ENCODE measurements around the gene PCDHA6. TPM values are rescaled to one million over a fixed set of nuclear protein-coding genes. Genes with fewer than 3 reads are reported as not detected.
"Not testable (repeated sequence)": the region's sequence is repeated elsewhere in the genome, so short reads cannot be mapped to it uniquely, and the experiment has no call there.

PCDHA6 gene
- polyA plus RNA-seq, 3 donors = 0.25 to 0.37 (median 0.32) TPM

GRCh38 chr5:140821375-140822280 is 6.1 kb upstream of the PCDHA6 start, which contains the start of gene PCDHA5:
TSS of gene PCDHA5 (plus strand) at chr5:140821613.
- DNase-seq = no peak

GRCh38 chr5:140822281-140822629 is 5.5 kb upstream of the PCDHA6 start:
- no peak for DNase-seq

GRCh38 chr5:140822969-140823368 is 4.8 kb upstream of the PCDHA6 start:
- not testable (repeated sequence) for DNase-seq

- no peak for DNase-seq
These were observed 4.3 kb upstream of the PCDHA6 start for GRCh38 chr5:140823475-140823874.

GRCh38 chr5:140828362-140828737 is 590 bp downstream of the PCDHA6 start:
- no peak for DNase-seq

- not testable (repeated sequence) for DNase-seq
These were observed 2.0 kb downstream of the PCDHA6 start for GRCh38 chr5:140829511-140830501.

GRCh38 chr5:140833993-140834392 is 6.2 kb downstream of the PCDHA6 start, which contains the start of gene PCDHA7:
TSS of gene PCDHA7 (plus strand) at chr5:140834269. CDS start at chr5:140834384, 115 bp downstream.
- DNase-seq = peak; percentile 2

- not testable (repeated sequence) for DNase-seq
These were observed 6.8 kb downstream of the PCDHA6 start for GRCh38 chr5:140834439-140835008.

GRCh38 chr5:140835622-140836510 is 8.1 kb downstream of the PCDHA6 start:
- DNase-seq = no peak

- DNase-seq = no peak
These were observed 13.5 kb downstream of the PCDHA6 start, which contains the start of gene PCDHA8 for GRCh38 chr5:140840978-140841962. TSS of gene PCDHA8 (plus strand) at chr5:140841187. CDS start at chr5:140841322, 135 bp downstream.

- DNase-seq = no peak
These were observed 15.3 kb downstream of the PCDHA6 start for GRCh38 chr5:140842798-140843733.

- DNase-seq = not testable (repeated sequence)
These were observed 20.7 kb downstream of the PCDHA6 start, which contains the start of gene PCDHA9 for GRCh38 chr5:140848139-140849102. TSS of gene PCDHA9 (plus strand) at chr5:140848382. CDS start at chr5:140848496, 114 bp downstream.

- DNase-seq = not testable (repeated sequence)
These were observed 22.3 kb downstream of the PCDHA6 start for GRCh38 chr5:140849831-140850634.

GRCh38 chr5:140855772-140856674 is 28.3 kb downstream of the PCDHA6 start, which contains the start of gene PCDHA10:
TSS of gene PCDHA10 (plus strand) at chr5:140855897. CDS start at chr5:140856049, 152 bp downstream.
- peak; percentile 8 for DNase-seq
